B cell (primary cell): ENCODE data around the gene PTCRA. TPM values are rescaled to one million over a fixed set of nuclear protein-coding genes. Genes with fewer than 3 reads are reported as not detected.

Source experiments
- ATAC-seq: fragments of 200-7000 bp; cut with Tn5 transposase; one replicate; pipeline ENCODE4 v1.10.0; 2021; ENCODE audit warnings: low read depth, mild to moderate bottlenecking, moderate number of reproducible peaks, moderate library complexity
- CTCF ChIA-PET: fragments of 350-600 bp; sonication (Branson Sonifier 250); formaldehyde crosslinking; loops from one replicate; lab custom pipeline; 2021; ENCODE audit warnings: antibody characterized with exemption, inconsistent platforms; lab: Charles Lee
- POLR2A ChIA-PET: fragments of 350-600 bp; sonication (Branson Sonifier 250); formaldehyde crosslinking; loops from one replicate; lab custom pipeline; 2021; ENCODE audit warnings: antibody characterized with exemption; lab: Charles Lee
- DNase-seq: peaks from one replicate; pipeline ENCODE4 v3.0.0; 2013
- H2AFZ ChIP-seq: 2 replicates; pipeline ENCODE4 v1.6.1; 2012; ENCODE audit warnings: mild to moderate bottlenecking, low read depth, low read length; ENCODE audit not compliant: insufficient read depth, poor library complexity, severe bottlenecking
- H3K27ac ChIP-seq, 2 donors: 1 replicate in 1 of 2; 2 replicates in 1 of 2; pipeline ENCODE4 v1.5.1; 2012 to 2013; ENCODE audit warnings: low read length in 2 of 2, mild to moderate bottlenecking in 2 of 2, moderate library complexity in 1 of 2
- H3K27me3 ChIP-seq, 4 experiments: fragments of 200-600 bp in 1 of 4; sonication (generic) in 1 of 4; replicated peaks in 1 of 4; 1 replicate in 2 of 4; 2 replicates in 2 of 4; pipeline versions ENCODE4 v1.6.1 to v1.7.0; 2013 to 2016; ENCODE audit warnings: low read length in 3 of 4, mild to moderate bottlenecking in 2 of 4, mixed read lengths in 1 of 4, moderate library complexity in 1 of 4; ENCODE audit not compliant: insufficient read depth in 4 of 4, control insufficient read depth in 3 of 4; ENCODE audit errors: control extremely low read depth in 1 of 4
- H3K36me3 ChIP-seq, 2 experiments: replicated peaks in 1 of 2; 1 replicate in 1 of 2; 2 replicates in 1 of 2; pipeline versions ENCODE4 v1.6.1 to v1.7.1; 2013; ENCODE audit warnings: low read length in 1 of 2; ENCODE audit not compliant: insufficient read depth in 2 of 2, control insufficient read depth in 1 of 2; ENCODE audit errors: control extremely low read depth in 1 of 2, extremely low read depth in 1 of 2
- H3K4me1 ChIP-seq, 2 donors: fragments of 200-600 bp in 1 of 2; sonication (generic) in 1 of 2; 1 replicate in 1 of 2; 2 replicates in 1 of 2; pipeline versions ENCODE4 v1.5.1 to v1.6.1; 2013 to 2017; ENCODE audit warnings: low read length in 2 of 2; ENCODE audit not compliant: control insufficient read depth in 2 of 2, insufficient read depth in 2 of 2
- H3K4me2 ChIP-seq: replicated peaks from 2 replicates; pipeline ENCODE3; 2012; ENCODE audit warnings: mild to moderate bottlenecking, low read depth, low read length; ENCODE audit not compliant: poor library complexity, severe bottlenecking
- H3K4me3 ChIP-seq, 5 experiments: fragments of 200-600 bp in 1 of 5; sonication (generic) in 1 of 5; 1 replicate in 3 of 5; 2 replicates in 2 of 5; pipeline versions ENCODE4 v1.5.1 to v1.7.0; 2011 to 2016; ENCODE audit warnings: low read length in 4 of 5, mild to moderate bottlenecking in 4 of 5, low read depth in 2 of 5, control low read depth in 1 of 5, moderate library complexity in 1 of 5; ENCODE audit not compliant: insufficient read depth in 1 of 5; ENCODE audit errors: control extremely low read depth in 1 of 5, extremely low read depth in 1 of 5
- H3K79me2 ChIP-seq: fragments of 200-600 bp; sonication (generic); one replicate; pipeline ENCODE4 v1.6.0; 2016; ENCODE audit warnings: low read length; ENCODE audit not compliant: control insufficient read depth, insufficient read depth
- H3K9ac ChIP-seq: fragments of 200-600 bp; sonication (generic); 2 replicates; pipeline ENCODE4 v1.6.1; 2017; ENCODE audit warnings: mild to moderate bottlenecking, low read length, moderate library complexity
- H3K9me3 ChIP-seq, 3 donors: one replicate each; pipeline versions ENCODE4 v1.6.1 to v1.7.1; 2013; ENCODE audit warnings: low read length in 2 of 3; ENCODE audit not compliant: control insufficient read depth in 2 of 3, insufficient read depth in 1 of 3; ENCODE audit errors: control extremely low read depth in 1 of 3
- H4K20me1 ChIP-seq: 2 replicates; pipeline ENCODE4 v1.6.0; 2012; ENCODE audit warnings: mild to moderate bottlenecking, low read length; ENCODE audit not compliant: insufficient read depth, control insufficient read depth, poor library complexity, severe bottlenecking
- H3K27ac Mint-ChIP-seq: one replicate; pipeline ENCODE4 v1.8.0; 2021; ENCODE audit warnings: mixed read lengths
- H3K27me3 Mint-ChIP-seq: one replicate; pipeline ENCODE4 v1.8.0; 2021; ENCODE audit warnings: mixed read lengths
- H3K4me1 Mint-ChIP-seq: one replicate; pipeline ENCODE4 v1.8.0; 2021; ENCODE audit warnings: mixed read lengths
- H3K4me3 Mint-ChIP-seq: one replicate; pipeline ENCODE4 v1.8.0; 2021; ENCODE audit warnings: mixed read lengths
- H3K9me3 Mint-ChIP-seq: one replicate; pipeline ENCODE4 v1.8.0; 2022; ENCODE audit warnings: mixed read lengths; ENCODE audit not compliant: insufficient read depth
- EZH2 ChIP-seq: IDR thresholded peaks from 2 replicates; pipeline ENCODE4 v1.6.1; 2012; ENCODE audit warnings: borderline replicate concordance, low read depth, mild to moderate bottlenecking, moderate library complexity, low read length; ENCODE audit not compliant: insufficient read depth, poor library complexity, severe bottlenecking
- WGBS: methylation state at CpG from one replicate; pipeline ENCODE4 v1.1.5; 2013; ENCODE audit warnings: missing lambda C conversion rate; ENCODE audit not compliant: insufficient coverage; 5-methylcytosine and 5-hydroxymethylcytosine counted together
- intact Hi-C: fragments of 100-400 bp; cut with micrococcal nuclease; formaldehyde crosslinking; loops from one replicate; pipeline ENCODE4 v1.10.0; 2022
- polyA plus RNA-seq: library from polyadenylated mRNA; depleted of rRNA; stranded (reverse); fragments of >200 nt; gene quantifications from 2 replicates; pipeline ENCODE4 v1.2.3, GENCODE V29; 2012
- total RNA-seq, 2 donors: library from RNA; stranded (reverse); fragments of 120-200 nt in 1 of 2; gene quantifications; 1 replicate in 1 of 2; 2 replicates in 1 of 2; pipeline versions ENCODE4 v1.2.3 to v1.2.4, GENCODE V29; 2013 to 2022
- TF ChIP-seq, protein P1 (sequence below): fragments of 200-600 bp; IDR thresholded peaks from one replicate; pipeline ENCODE4 v1.8.0; 2022; ENCODE audit warnings: antibody characterized with exemption, mild to moderate bottlenecking

The PTCRA gene
- total and polyA plus RNA-seq, 2 donors (not counting 1 experiment from before 2014, with no cell fraction given): not detected

DNA sequence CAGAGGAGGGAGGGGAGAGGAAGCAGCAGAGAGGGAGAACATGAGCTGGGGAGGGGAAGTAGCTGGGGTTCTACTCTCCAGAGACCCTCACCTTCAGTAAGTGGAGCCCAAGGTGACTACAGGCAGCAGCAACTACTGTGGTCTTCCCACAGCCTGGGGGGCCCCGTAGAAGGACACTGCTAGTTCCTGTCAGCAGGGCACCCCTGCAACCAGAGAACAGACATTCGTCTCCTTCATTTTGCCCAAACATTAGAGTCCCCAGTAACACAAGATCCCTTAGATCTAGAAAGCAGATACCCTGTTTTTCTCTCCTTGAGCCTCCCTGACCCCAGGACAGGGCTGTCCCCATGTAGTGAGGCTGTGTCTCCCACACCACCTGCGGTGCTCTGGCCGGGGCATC, 52.9 kb downstream of the PTCRA start:
- 95% methylated on average over 2 of the region's 4 CpGs for WGBS
- ChIA-PET POLR2A (no interaction called here), CTCF (no interaction called here)
- Histone ChIP-seq H3K4me2 (no peak overlapping the region), H3K9me3 (no peaks in the 10 kb centered on the region), H3K27me3 (no peaks in the 10 kb centered on the region), H3K36me3 (peaks cover 0 to 58% of the 10 kb centered on the region in 2 experiments), H3K4me1 (no peaks in the 10 kb centered on the region), H3K79me2 (no peaks in the 10 kb centered on the region), H4K20me1 (peaks cover 8% of the 10 kb centered on the region), H2AFZ (no peak overlapping the region), H3K27ac (no peak overlapping the region), H3K9ac (no peak overlapping the region), H3K4me3 (no peak overlapping the region)
- intact Hi-C loops: no loop called here
- ATAC-seq: no peak
- H3K4me3 Mint-ChIP-seq: no peak overlapping the region
- H3K27ac Mint-ChIP-seq: no peak overlapping the region
- TF ChIP-seq EZH2: no peak
- TF ChIP-seq, protein P1, sequence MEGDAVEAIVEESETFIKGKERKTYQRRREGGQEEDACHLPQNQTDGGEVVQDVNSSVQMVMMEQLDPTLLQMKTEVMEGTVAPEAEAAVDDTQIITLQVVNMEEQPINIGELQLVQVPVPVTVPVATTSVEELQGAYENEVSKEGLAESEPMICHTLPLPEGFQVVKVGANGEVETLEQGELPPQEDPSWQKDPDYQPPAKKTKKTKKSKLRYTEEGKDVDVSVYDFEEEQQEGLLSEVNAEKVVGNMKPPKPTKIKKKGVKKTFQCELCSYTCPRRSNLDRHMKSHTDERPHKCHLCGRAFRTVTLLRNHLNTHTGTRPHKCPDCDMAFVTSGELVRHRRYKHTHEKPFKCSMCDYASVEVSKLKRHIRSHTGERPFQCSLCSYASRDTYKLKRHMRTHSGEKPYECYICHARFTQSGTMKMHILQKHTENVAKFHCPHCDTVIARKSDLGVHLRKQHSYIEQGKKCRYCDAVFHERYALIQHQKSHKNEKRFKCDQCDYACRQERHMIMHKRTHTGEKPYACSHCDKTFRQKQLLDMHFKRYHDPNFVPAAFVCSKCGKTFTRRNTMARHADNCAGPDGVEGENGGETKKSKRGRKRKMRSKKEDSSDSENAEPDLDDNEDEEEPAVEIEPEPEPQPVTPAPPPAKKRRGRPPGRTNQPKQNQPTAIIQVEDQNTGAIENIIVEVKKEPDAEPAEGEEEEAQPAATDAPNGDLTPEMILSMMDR: no peak
- H3K27me3 Mint-ChIP-seq: no peaks in the 10 kb centered on the region
- peaks cover 2% of the 10 kb centered on the region for H3K4me1 Mint-ChIP-seq
- no peak for DNase-seq
- no peaks in the 10 kb centered on the region for H3K9me3 Mint-ChIP-seq

DNA sequence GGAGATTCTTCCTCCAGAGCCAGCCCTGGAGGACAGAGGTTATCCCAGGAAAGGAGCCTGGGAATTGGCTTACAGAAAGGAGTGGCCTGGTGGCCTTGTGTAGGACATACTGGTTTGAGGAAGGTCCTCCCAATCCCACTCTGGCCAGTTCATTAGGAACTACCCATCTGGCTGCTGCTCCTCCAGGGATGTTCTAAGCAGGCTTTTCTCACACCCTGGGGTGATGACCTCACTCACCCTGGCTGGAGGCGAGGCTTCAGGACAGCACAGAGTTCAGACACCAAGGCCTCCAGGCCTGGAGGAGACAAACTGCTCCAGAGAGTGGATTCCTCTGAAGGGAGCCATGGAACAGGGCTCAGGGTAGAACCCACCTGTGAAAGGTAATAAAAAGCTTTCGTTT, 53.6 kb downstream of the PTCRA start:
- Mint-ChIP-seq H3K9me3 (no peaks in the 10 kb centered on the region), H3K27ac (no peak overlapping the region), H3K4me3 (no peak overlapping the region), H3K27me3 (no peaks in the 10 kb centered on the region), H3K4me1 (peaks cover 5% of the 10 kb centered on the region)
- H3K4me3 ChIP-seq: no peak overlapping the region
- peaks cover 0 to 61% of the 10 kb centered on the region in 2 experiments for H3K36me3 ChIP-seq
- intact Hi-C loops: no loop called here
- H3K27ac ChIP-seq: no peak overlapping the region
- H3K9me3 ChIP-seq: no peaks in the 10 kb centered on the region
- ATAC-seq (no peak), DNase-seq (no peak)
- H3K27me3 ChIP-seq: no peaks in the 10 kb centered on the region
- H3K79me2 ChIP-seq: no peaks in the 10 kb centered on the region
- no peak overlapping the region for H3K4me2 ChIP-seq
- no peak for TF ChIP-seq EZH2
- TF ChIP-seq, protein P1: no peak
- no peak overlapping the region for H2AFZ ChIP-seq
- H3K9ac ChIP-seq: no peak overlapping the region
- WGBS: 94% methylated on average over 2 of the region's 2 CpGs
- H4K20me1 ChIP-seq: peaks cover 8% of the 10 kb centered on the region
- CTCF ChIA-PET: no interaction called here
- POLR2A ChIA-PET: no interaction called here
- H3K4me1 ChIP-seq: no peaks in the 10 kb centered on the region
